A549 (cell line): ENCODE measurements around the gene MESP2. TPM values are rescaled to one million over a fixed set of nuclear protein-coding genes. Genes with fewer than 3 reads are reported as not detected.

Source experiments
- ATAC-seq, 2 experiments: fragments of 200-7000 bp in 1 of 2; fragments of >200 bp in 1 of 2; cut with Nextera tagmentation in 1 of 2; cut with Tn5 transposase in 1 of 2; 3 replicates each; pipeline versions ENCODE4 v1.8.0 to v1.9.1; 2018 to 2020; ENCODE audit warnings: mild to moderate bottlenecking in 1 of 2, moderate library complexity in 1 of 2
- CTCF ChIA-PET: fragments of 300-600 bp; sonication (Branson Sonifier 250); formaldehyde crosslinking; extraction: SDS; loops from one replicate; lab custom pipeline; 2021; ENCODE audit warnings: antibody characterized with exemption, inconsistent platforms; lab: Yijun Ruan, JAX
- POLR2A ChIA-PET: fragments of 350-600 bp; formaldehyde crosslinking; extraction: SDS; loops from one replicate; lab custom pipeline; 2021; ENCODE audit warnings: antibody characterized with exemption, inconsistent platforms; lab: Yijun Ruan, JAX
- DNase-seq, 2 experiments: peaks; one replicate each; pipeline versions ENCODE4 v3.0.0 to v3.0.0-alpha.2; 2011 to 2016; ENCODE audit warnings: low read depth in 1 of 2, low spot score in 1 of 2
- FAIRE-seq: peaks from 2 replicates; lab custom pipeline; 2011; peaks lifted over from hg19 to GRCh38; lab: Jason Lieb, UNC
- H3K27ac ChIP-seq, 2 experiments: fragments of >200 bp; sonication (Bioruptor Twin); formaldehyde crosslinking; 3 replicates each; pipeline ENCODE4 v1.5.1; 2016 to 2017
- H3K4me1 ChIP-seq: fragments of >200 bp; sonication (Bioruptor Twin); formaldehyde crosslinking; 3 replicates; pipeline ENCODE4 v1.6.1; 2016
- H3K4me2 ChIP-seq: fragments of >200 bp; sonication (Bioruptor Twin); formaldehyde crosslinking; 3 replicates; pipeline ENCODE4 v1.6.1; 2016
- H3K4me3 ChIP-seq: fragments of >200 bp; sonication (Bioruptor Twin); formaldehyde crosslinking; 3 replicates; pipeline ENCODE4 v1.5.1; 2016
- H3K9me3 ChIP-seq: fragments of >200 bp; sonication (Bioruptor Twin); formaldehyde crosslinking; 3 replicates; pipeline ENCODE4 v1.6.1; 2016
- CBX2 ChIP-seq: fragments of 200-600 bp; sonication (generic); IDR thresholded peaks from 2 replicates; pipeline ENCODE4 v1.6.1; 2016; ENCODE audit warnings: low read depth, mild to moderate bottlenecking, borderline replicate concordance
- CEBPB ChIP-seq, 2 experiments: fragments of >200 bp in 1 of 2; sonication (Bioruptor Twin) in 1 of 2; formaldehyde crosslinking in 1 of 2; IDR thresholded peaks; 2 replicates each; pipeline ENCODE4 v1.6.1; 2012 to 2016
- CHD4 ChIP-seq: fragments of 200-600 bp; sonication (generic); IDR thresholded peaks from 2 replicates; pipeline ENCODE4 v1.6.1; 2016; ENCODE audit warnings: antibody characterized with exemption, mild to moderate bottlenecking, borderline replicate concordance
- EP300 ChIP-seq, 2 experiments: fragments of >200 bp; sonication (Bioruptor Twin); formaldehyde crosslinking; IDR thresholded peaks; 2 replicates in 1 of 2; 3 replicates in 1 of 2; pipeline ENCODE4 v1.6.1; 2016 to 2017
- FOSL2 ChIP-seq, 2 experiments: fragments of 450-650 bp in 1 of 2; fragments of >200 bp in 1 of 2; sonication (Bioruptor Twin) in 1 of 2; formaldehyde crosslinking; IDR thresholded peaks; 2 replicates each; pipeline versions ENCODE4 v1.5.0 to v1.6.1; 2016 to 2020; ENCODE audit warnings: mild to moderate bottlenecking in 1 of 2, moderate library complexity in 1 of 2
- GATA3 ChIP-seq: IDR thresholded peaks from 2 replicates; pipeline ENCODE4 v1.6.1; 2012; ENCODE audit warnings: borderline replicate concordance
- HDAC2 ChIP-seq: fragments of 200-600 bp; sonication (generic); IDR thresholded peaks from 2 replicates; pipeline ENCODE4 v1.6.1; 2016
- HEYL ChIP-seq: fragments of 250-450 bp; sonication (Bioruptor Pico); IDR thresholded peaks from 2 replicates; pipeline ENCODE4 v1.8.0; 2021; ENCODE audit warnings: mild to moderate bottlenecking, moderate library complexity
- HOXA7 ChIP-seq: fragments of 250-450 bp; sonication (Bioruptor Pico); IDR thresholded peaks from 2 replicates; pipeline ENCODE4 v1.5.0; 2020; ENCODE audit warnings: mild to moderate bottlenecking, moderate library complexity
- HOXB13 ChIP-seq: fragments of 250-450 bp; sonication (Bioruptor Pico); IDR thresholded peaks from 2 replicates; pipeline ENCODE4 v1.5.0; 2020; ENCODE audit warnings: low read depth, mild to moderate bottlenecking, moderate library complexity
- HOXB5 ChIP-seq: fragments of 250-450 bp; sonication (Bioruptor Pico); IDR thresholded peaks from 2 replicates; pipeline ENCODE4 v1.5.0; 2020; ENCODE audit warnings: mild to moderate bottlenecking, moderate library complexity
- KDM1A ChIP-seq: fragments of 200-600 bp; sonication (generic); IDR thresholded peaks from 2 replicates; pipeline ENCODE4 v1.6.1; 2016; ENCODE audit warnings: low read depth, mild to moderate bottlenecking
- MAFK ChIP-seq: fragments of 450-650 bp; IDR thresholded peaks from 2 replicates; pipeline ENCODE4 v1.6.1; 2014; ENCODE audit not compliant: partially characterized antibody
- MYC ChIP-seq: IDR thresholded peaks from 2 replicates; pipeline ENCODE4 v1.6.1; 2012; ENCODE audit warnings: mild to moderate bottlenecking, inconsistent platforms, low read length, improper control_type of control experiment, borderline replicate concordance
- NFE2L2 ChIP-seq: fragments of 150-350 bp; conservative IDR thresholded peaks from 2 replicates; pipeline ENCODE4 v1.6.1; 2014; ENCODE audit warnings: low read length
- NPAS2 ChIP-seq: fragments of 250-450 bp; sonication (Bioruptor Pico); IDR thresholded peaks from 2 replicates; pipeline ENCODE4 v1.8.0; 2022; ENCODE audit warnings: mild to moderate bottlenecking, moderate library complexity, borderline replicate concordance
- NR3C1 ChIP-seq: fragments of >200 bp; sonication (Bioruptor Twin); formaldehyde crosslinking; IDR thresholded peaks from 3 replicates; pipeline ENCODE4 v1.6.1; 2017
- PHF8 ChIP-seq: fragments of 200-600 bp; sonication (generic); IDR thresholded peaks from 2 replicates; pipeline ENCODE4 v1.6.1; 2016; ENCODE audit warnings: low read depth, mild to moderate bottlenecking, antibody characterized with exemption, moderate library complexity, borderline replicate concordance
- POLR2A ChIP-seq: IDR thresholded peaks from 2 replicates; pipeline ENCODE4 v1.6.1; 2012; ENCODE audit warnings: mild to moderate bottlenecking, low read length
- POLR2AphosphoS2 ChIP-seq: conservative IDR thresholded peaks from 2 replicates; pipeline ENCODE4 v1.6.1; 2012; ENCODE audit warnings: low read length, improper control_type of control experiment, inconsistent platforms
- RARB ChIP-seq: fragments of 250-450 bp; sonication (Bioruptor Pico); IDR thresholded peaks from 2 replicates; pipeline ENCODE4 v1.8.0; 2021; ENCODE audit warnings: mild to moderate bottlenecking, moderate library complexity
- RFX5 ChIP-seq: fragments of 450-650 bp; IDR thresholded peaks from 2 replicates; pipeline ENCODE4 v1.7.1; 2014; ENCODE audit warnings: antibody characterized with exemption, mild to moderate bottlenecking, moderate library complexity
- RNF2 ChIP-seq: fragments of 200-600 bp; sonication (generic); IDR thresholded peaks from 2 replicates; pipeline ENCODE4 v1.6.1; 2016; ENCODE audit warnings: low read depth, mild to moderate bottlenecking, antibody characterized with exemption, moderate library complexity, borderline replicate concordance
- TFCP2L1 ChIP-seq: fragments of 250-450 bp; sonication (Bioruptor Pico); IDR thresholded peaks from 2 replicates; pipeline ENCODE4 v1.5.0; 2021; ENCODE audit warnings: mild to moderate bottlenecking
- TP53 ChIP-seq: fragments of 250-450 bp; sonication (Bioruptor Pico); IDR thresholded peaks from 2 replicates; pipeline ENCODE4 v1.5.0; 2021; ENCODE audit warnings: mild to moderate bottlenecking, moderate library complexity
- ZFP36 ChIP-seq: fragments of 450-650 bp; IDR thresholded peaks from 2 replicates; pipeline ENCODE4 v1.6.1; 2014; ENCODE audit warnings: borderline replicate concordance; ENCODE audit not compliant: partially characterized antibody
- ZNF302 ChIP-seq: fragments of 250-450 bp; sonication (Bioruptor Pico); IDR thresholded peaks from 2 replicates; pipeline ENCODE4 v1.9.0; 2021; ENCODE audit warnings: inconsistent platforms, mild to moderate bottlenecking, moderate library complexity
- WGBS: methylation state at CpG from one replicate; pipeline ENCODE4 v1.1.6; 2017; ENCODE audit errors: missing lambda C conversion rate; 5-methylcytosine and 5-hydroxymethylcytosine counted together
- polyA plus RNA-seq, 4 experiments: library from polyadenylated mRNA; depleted of rRNA in 3 of 4; stranded (reverse); fragments of >200 nt; fragmentation: RNase III in 1 of 4; extraction: RNeasy Plus Mini Kit Qiagen cat#74134 plus additional on column Dnase treatment in 1 of 4; gene quantifications; 2 replicates in 3 of 4; 3 replicates in 1 of 4; pipeline ENCODE4 v1.2.3, GENCODE V29; 2011 to 2017
- TF ChIP-seq, protein P1 (sequence below): fragments of 450-650 bp; IDR thresholded peaks from 2 replicates; pipeline ENCODE4 v1.6.1; 2014; ENCODE audit warnings: antibody characterized with exemption
- TF ChIP-seq, protein P2 (sequence below): fragments of 150-350 bp; IDR thresholded peaks from 2 replicates; pipeline ENCODE4 v1.6.1; 2014; ENCODE audit warnings: low read depth, mild to moderate bottlenecking, low read length
- TF ChIP-seq, protein P3 (sequence below): IDR thresholded peaks from 2 replicates; pipeline ENCODE4 v1.6.1; 2012
- TF ChIP-seq, protein P4 (sequence below): fragments of >200 bp; sonication (Bioruptor Twin); formaldehyde crosslinking; IDR thresholded peaks from 3 replicates; pipeline ENCODE4 v1.6.1; 2016
- TF ChIP-seq, protein P5 (sequence below): fragments of >200 bp; sonication (Bioruptor Twin); formaldehyde crosslinking; IDR thresholded peaks from 2 replicates; pipeline ENCODE4 v1.6.1; 2016

MESP2 gene
- polyA plus RNA-seq, 2 of the 4 experiments (the other 2 are of a cell fraction): 0.22 to 0.57 TPM

DNA sequence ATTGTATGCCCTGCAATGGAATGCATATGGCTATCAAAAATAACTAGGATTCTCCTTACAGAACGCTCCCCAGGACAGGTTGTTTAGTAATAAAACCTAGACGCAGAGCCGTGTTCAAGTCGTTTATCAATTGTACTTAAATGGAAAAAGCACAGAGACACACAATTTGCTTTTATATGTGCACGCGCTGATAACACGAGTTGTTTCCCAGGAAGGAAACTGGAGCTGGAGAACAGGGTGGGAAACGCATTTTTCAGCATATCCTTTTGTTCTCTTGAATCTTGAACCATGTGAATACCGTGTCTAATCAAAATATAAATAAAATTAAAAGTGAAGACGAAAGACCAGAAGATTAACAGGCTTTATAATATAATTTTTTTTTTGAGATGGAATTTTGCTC is 42.2 kb downstream of the MESP2 start:
- no peak overlapping the region for H3K27ac ChIP-seq
- TF ChIP-seq HEYL (no peak), CHD4 (no peak), MYC (no peak), RARB (CRISPR knock-in tag) (no peak), FOSL2 (IDR thresholded peaks at IDR 0.05) (no peak), FOSL2 (CRISPR knock-in tag; IDR thresholded peaks at IDR 0.05) (no peak), ZFP36 (no peak), KDM1A (no peak)
- TF ChIP-seq, protein P1, sequence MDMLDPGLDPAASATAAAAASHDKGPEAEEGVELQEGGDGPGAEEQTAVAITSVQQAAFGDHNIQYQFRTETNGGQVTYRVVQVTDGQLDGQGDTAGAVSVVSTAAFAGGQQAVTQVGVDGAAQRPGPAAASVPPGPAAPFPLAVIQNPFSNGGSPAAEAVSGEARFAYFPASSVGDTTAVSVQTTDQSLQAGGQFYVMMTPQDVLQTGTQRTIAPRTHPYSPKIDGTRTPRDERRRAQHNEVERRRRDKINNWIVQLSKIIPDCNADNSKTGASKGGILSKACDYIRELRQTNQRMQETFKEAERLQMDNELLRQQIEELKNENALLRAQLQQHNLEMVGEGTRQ: no peak
- H3K9me3 ChIP-seq: 0 out of 3 replicates have a peak, but pooled peaks cover 3% of the 10 kb centered on the region
- DNase-seq: no peak
- no peak overlapping the region for H3K4me2 ChIP-seq
- no peak for FAIRE-seq
- WGBS: 86% methylated on average over 10 of the region's 10 CpGs
- no peak for ATAC-seq
- peaks cover 38% of the 10 kb centered on the region for H3K4me1 ChIP-seq
- CTCF ChIA-PET: interaction anchor here (0.6 to 1.5 kb wide), 3 partner anchors 11 to 698 kb away, joined by 3 read pairs; no protein-coding TSS in a partner anchor
- no peak overlapping the region for H3K4me3 ChIP-seq
- POLR2A ChIA-PET: no interaction called here

DNA sequence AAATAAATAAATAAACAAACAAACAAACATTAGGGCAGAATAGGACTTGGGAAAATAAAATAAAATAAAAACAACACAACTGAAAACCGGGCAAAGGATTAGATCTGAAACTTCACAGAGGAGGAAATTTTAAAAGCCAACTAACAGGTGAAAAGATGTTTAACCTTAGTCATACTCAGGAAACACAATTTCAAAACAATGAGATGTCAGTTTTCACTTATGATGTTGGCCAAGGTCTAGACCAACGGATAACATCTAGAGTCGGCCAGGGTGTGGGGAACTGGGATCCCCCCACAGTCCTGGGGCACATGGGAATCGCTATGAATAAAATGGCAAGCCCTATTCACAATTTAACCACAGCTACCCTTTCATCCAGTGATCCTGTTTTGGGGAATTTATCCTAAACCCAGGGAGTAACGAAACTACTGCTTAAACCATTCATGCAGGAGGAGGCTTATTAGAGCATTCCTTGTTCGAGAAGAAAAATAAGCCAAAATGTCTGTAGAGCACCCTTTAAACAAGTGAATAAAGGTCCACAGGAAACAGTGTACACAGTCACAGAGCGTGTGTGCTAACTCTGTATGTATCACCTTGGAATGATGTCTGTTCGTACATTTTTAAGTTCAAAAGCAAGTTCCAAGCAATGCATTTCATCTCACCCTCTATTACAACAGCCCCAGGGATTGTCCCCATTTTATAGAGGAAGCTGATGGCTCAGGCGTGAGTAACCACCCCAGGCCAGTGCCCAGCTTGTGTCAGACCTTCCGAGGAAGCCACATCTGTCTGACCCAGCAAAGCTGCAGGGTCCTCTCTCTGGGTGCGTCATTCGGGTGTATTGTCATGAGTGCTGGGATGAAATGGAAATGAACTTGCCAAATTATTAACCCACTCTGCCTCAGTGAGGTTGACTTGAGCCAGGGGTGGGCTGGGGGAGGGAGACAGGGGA is 44.8 kb downstream of the MESP2 start:
- no peak overlapping the region for H3K4me3 ChIP-seq
- peaks cover 44% of the 10 kb centered on the region for H3K4me1 ChIP-seq
- 0 out of 3 replicates have a peak, but pooled peaks cover under 1% of the 10 kb centered on the region for H3K9me3 ChIP-seq
- POLR2A ChIA-PET: interaction anchor here (1.0 to 1.4 kb wide), 4 partner anchors 15 to 73 kb away, joined by 3 to 7 read pairs (median 4); partner anchors contain the start of gene AP3S2
- peak overlapping the region; percentile 45 to 81 for H3K27ac ChIP-seq
- peak overlapping the region; percentile 57 for H3K4me2 ChIP-seq
- ATAC-seq (peak; percentile 72 to 81), FAIRE-seq (peak; percentile 63), DNase-seq (peak; percentile 73 to 81)
- CTCF ChIA-PET: interaction anchor here (0.6 to 4.2 kb wide), 4 partner anchors 19 to 180 kb away, joined by 3 to 31 read pairs (median 4); partner anchors contain the start of gene MESP1
- 5% methylated on average over 12 of the region's 12 CpGs for WGBS
- no peak for TF ChIP-seq FOSL2 (IDR thresholded peaks at IDR 0.05)
- peak; percentile 57 for TF ChIP-seq FOSL2 (CRISPR knock-in tag; IDR thresholded peaks at IDR 0.05)
- no peak for TF ChIP-seq ZFP36
- no peak for TF ChIP-seq NR3C1
- no peak for TF ChIP-seq POLR2AphosphoS2
- TF ChIP-seq POLR2A: no peak
- no peak for TF ChIP-seq ZNF302 (CRISPR knock-in tag)
- peak; percentile 11 for TF ChIP-seq MAFK
- TF ChIP-seq, protein P2, sequence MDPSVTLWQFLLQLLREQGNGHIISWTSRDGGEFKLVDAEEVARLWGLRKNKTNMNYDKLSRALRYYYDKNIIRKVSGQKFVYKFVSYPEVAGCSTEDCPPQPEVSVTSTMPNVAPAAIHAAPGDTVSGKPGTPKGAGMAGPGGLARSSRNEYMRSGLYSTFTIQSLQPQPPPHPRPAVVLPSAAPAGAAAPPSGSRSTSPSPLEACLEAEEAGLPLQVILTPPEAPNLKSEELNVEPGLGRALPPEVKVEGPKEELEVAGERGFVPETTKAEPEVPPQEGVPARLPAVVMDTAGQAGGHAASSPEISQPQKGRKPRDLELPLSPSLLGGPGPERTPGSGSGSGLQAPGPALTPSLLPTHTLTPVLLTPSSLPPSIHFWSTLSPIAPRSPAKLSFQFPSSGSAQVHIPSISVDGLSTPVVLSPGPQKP: no peak
- no peak for TF ChIP-seq TP53 (CRISPR knock-in tag)
- no peak for TF ChIP-seq PHF8
- TF ChIP-seq, protein P3, sequence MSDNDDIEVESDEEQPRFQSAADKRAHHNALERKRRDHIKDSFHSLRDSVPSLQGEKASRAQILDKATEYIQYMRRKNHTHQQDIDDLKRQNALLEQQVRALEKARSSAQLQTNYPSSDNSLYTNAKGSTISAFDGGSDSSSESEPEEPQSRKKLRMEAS: peak; percentile 22; the same call in 1 of the 2 replicates
- no peak for TF ChIP-seq HOXB5 (CRISPR knock-in tag)
- TF ChIP-seq, protein P1: no peak
- TF ChIP-seq HOXA7 (CRISPR knock-in tag): no peak
- no peak for TF ChIP-seq CEBPB (IDR thresholded peaks at IDR 0.05)
- 0 out of 2 replicates have a peak, but pooled peaks have one; percentile 24 for TF ChIP-seq GATA3
- TF ChIP-seq RFX5: no peak
- TF ChIP-seq, protein P4, sequence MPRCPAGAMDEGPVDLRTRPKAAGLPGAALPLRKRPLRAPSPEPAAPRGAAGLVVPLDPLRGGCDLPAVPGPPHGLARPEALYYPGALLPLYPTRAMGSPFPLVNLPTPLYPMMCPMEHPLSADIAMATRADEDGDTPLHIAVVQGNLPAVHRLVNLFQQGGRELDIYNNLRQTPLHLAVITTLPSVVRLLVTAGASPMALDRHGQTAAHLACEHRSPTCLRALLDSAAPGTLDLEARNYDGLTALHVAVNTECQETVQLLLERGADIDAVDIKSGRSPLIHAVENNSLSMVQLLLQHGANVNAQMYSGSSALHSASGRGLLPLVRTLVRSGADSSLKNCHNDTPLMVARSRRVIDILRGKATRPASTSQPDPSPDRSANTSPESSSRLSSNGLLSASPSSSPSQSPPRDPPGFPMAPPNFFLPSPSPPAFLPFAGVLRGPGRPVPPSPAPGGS: no peak
- TF ChIP-seq HDAC2: no peak
- TF ChIP-seq, protein P5, sequence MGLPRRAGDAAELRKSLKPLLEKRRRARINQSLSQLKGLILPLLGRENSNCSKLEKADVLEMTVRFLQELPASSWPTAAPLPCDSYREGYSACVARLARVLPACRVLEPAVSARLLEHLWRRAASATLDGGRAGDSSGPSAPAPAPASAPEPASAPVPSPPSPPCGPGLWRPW: no peak
- no peak for TF ChIP-seq CHD4
- no peak for TF ChIP-seq HOXB13
- no peak for TF ChIP-seq NFE2L2
- no peak for TF ChIP-seq NPAS2 (CRISPR knock-in tag)
- TF ChIP-seq EP300 (IDR thresholded peaks at IDR 0.05): peak; percentile 27 to 55; a peak in 1 of 5 replicates
- TF ChIP-seq MYC: no peak
- TF ChIP-seq RNF2: no peak
- no peak for TF ChIP-seq CBX2
- no peak for TF ChIP-seq TFCP2L1 (CRISPR knock-in tag)
